H9 (cell line): ENCODE results near the gene LAMC1. TPM values are rescaled to one million over a fixed set of nuclear protein-coding genes. Genes with fewer than 3 reads are reported as not detected.

ENCODE experiments used
- DNase-seq: peaks from one replicate; pipeline ENCODE4 v3.0.0-alpha.2; 2017
- H2AFZ ChIP-seq: one replicate; pipeline ENCODE4 v1.6.1; 2013; ENCODE audit warnings: mild to moderate bottlenecking, low read length, control low read depth, moderate library complexity
- H2AK5ac ChIP-seq: 2 replicates; pipeline ENCODE4 v1.6.1; 2013; ENCODE audit warnings: low read length, control low read depth, mixed read lengths; ENCODE audit not compliant: insufficient read length
- H2BK120ac ChIP-seq: one replicate; pipeline ENCODE4 v1.6.1; 2013; ENCODE audit warnings: low read depth, mild to moderate bottlenecking, low read length, control low read depth, inconsistent platforms; ENCODE audit not compliant: poor library complexity, severe bottlenecking
- H2BK12ac ChIP-seq: 2 replicates; pipeline ENCODE4 v1.6.1; 2013; ENCODE audit warnings: low read length, control low read depth, mixed read lengths, low read depth; ENCODE audit not compliant: insufficient read length
- H2BK15ac ChIP-seq: 2 replicates; pipeline ENCODE4 v1.6.1; 2013; ENCODE audit warnings: low read depth, low read length, control low read depth
- H2BK20ac ChIP-seq: one replicate; pipeline ENCODE4 v1.6.1; 2013; ENCODE audit warnings: low read depth, mild to moderate bottlenecking, low read length, control low read depth, inconsistent platforms; ENCODE audit not compliant: poor library complexity, severe bottlenecking
- H2BK5ac ChIP-seq: 2 replicates; pipeline ENCODE4 v1.6.1; 2013; ENCODE audit warnings: low read length, control low read depth, mixed read lengths; ENCODE audit not compliant: insufficient read length
- H3K14ac ChIP-seq: 2 replicates; pipeline ENCODE4 v1.6.1; 2013; ENCODE audit warnings: low read length, control low read depth; ENCODE audit not compliant: insufficient read depth
- H3K18ac ChIP-seq: 2 replicates; pipeline ENCODE4 v1.6.1; 2013; ENCODE audit warnings: low read depth, mild to moderate bottlenecking, mixed read lengths, low read length, control low read depth; ENCODE audit not compliant: insufficient read length
- H3K23ac ChIP-seq: 2 replicates; pipeline ENCODE4 v1.6.1; 2013; ENCODE audit warnings: low read length, control low read depth, mixed read lengths, low read depth; ENCODE audit not compliant: insufficient read length
- H3K23me2 ChIP-seq: 2 replicates; pipeline ENCODE4 v1.6.1; 2013; ENCODE audit warnings: low read depth, mild to moderate bottlenecking, mixed read lengths, low read length, control low read depth; ENCODE audit not compliant: insufficient read length, poor library complexity, severe bottlenecking
- H3K27ac ChIP-seq: 2 replicates; pipeline ENCODE4 v1.5.1; 2013; ENCODE audit warnings: low read length, control low read depth, mixed read lengths, low read depth; ENCODE audit not compliant: insufficient read length
- H3K27me3 ChIP-seq: 2 replicates; pipeline ENCODE4 v1.6.1; 2013; ENCODE audit warnings: low read length, control low read depth, inconsistent platforms; ENCODE audit not compliant: insufficient read depth
- H3K4ac ChIP-seq: 2 replicates; pipeline ENCODE4 v1.6.1; 2013; ENCODE audit warnings: low read depth, mild to moderate bottlenecking, control low read depth, inconsistent platforms, low read length, moderate library complexity
- H3K4me1 ChIP-seq: 2 replicates; pipeline ENCODE4 v1.6.1; 2013; ENCODE audit warnings: low read length, control low read depth, inconsistent platforms; ENCODE audit not compliant: insufficient read depth
- H3K4me2 ChIP-seq: 2 replicates; pipeline ENCODE4 v1.6.1; 2013; ENCODE audit warnings: low read length, control low read depth, mixed read lengths; ENCODE audit not compliant: insufficient read length, insufficient read depth
- H3K56ac ChIP-seq: 2 replicates; pipeline ENCODE4 v1.6.1; 2013; ENCODE audit warnings: low read depth, mild to moderate bottlenecking, mixed read lengths, low read length, control low read depth; ENCODE audit not compliant: insufficient read length
- H3K79me1 ChIP-seq: 2 replicates; pipeline ENCODE4 v1.6.1; 2013; ENCODE audit warnings: low read depth, mild to moderate bottlenecking, moderate library complexity, low read length, control low read depth, inconsistent platforms; ENCODE audit not compliant: insufficient read depth, poor library complexity, severe bottlenecking
- H3K79me2 ChIP-seq: 2 replicates; pipeline ENCODE4 v1.6.1; 2013; ENCODE audit warnings: low read length, control low read depth, inconsistent platforms; ENCODE audit not compliant: insufficient read depth
- H3K9ac ChIP-seq: 2 replicates; pipeline ENCODE4 v1.6.1; 2013; ENCODE audit warnings: low read length, control low read depth, mixed read lengths; ENCODE audit not compliant: insufficient read length; ENCODE audit errors: extremely low read depth
- H3K9me3 ChIP-seq: one replicate; pipeline ENCODE4 v1.6.1; 2013; ENCODE audit warnings: low read depth, low read length, inconsistent platforms; ENCODE audit not compliant: control insufficient read depth
- H3T11ph ChIP-seq: one replicate; pipeline ENCODE4 v1.6.1; 2013; ENCODE audit warnings: mild to moderate bottlenecking, low read length, control low read depth, inconsistent platforms
- H4K20me1 ChIP-seq: one replicate; pipeline ENCODE4 v1.6.1; 2013; ENCODE audit not compliant: control insufficient read depth, insufficient read length, insufficient read depth
- H4K5ac ChIP-seq: 2 replicates; pipeline ENCODE4 v1.6.1; 2013; ENCODE audit warnings: low read depth, mild to moderate bottlenecking, mixed read lengths, low read length, control low read depth; ENCODE audit not compliant: insufficient read length
- H4K8ac ChIP-seq: replicated peaks from 2 replicates; pipeline ENCODE4 v1.6.1; 2013; ENCODE audit warnings: low read length, control low read depth, mixed read lengths, low read depth; ENCODE audit not compliant: insufficient read length
- H4K91ac ChIP-seq: 2 replicates; pipeline ENCODE4 v1.6.1; 2013; ENCODE audit warnings: low read depth, mild to moderate bottlenecking, moderate library complexity, mixed read lengths, low read length, control low read depth; ENCODE audit not compliant: insufficient read length
- H3K27ac Mint-ChIP-seq, 3 experiments: 2 replicates in 2 of 3; 3 replicates in 1 of 3; pipeline ENCODE4 v1.8.0; 2020 to 2021; ENCODE audit warnings: mixed read lengths in 3 of 3, mild to moderate bottlenecking in 1 of 3, moderate library complexity in 1 of 3
- H3K27me3 Mint-ChIP-seq: 2 replicates; pipeline ENCODE4 v1.8.0; 2021; ENCODE audit warnings: low read depth, mild to moderate bottlenecking, moderate library complexity, mixed read lengths
- H3K36me3 Mint-ChIP-seq, 3 experiments: 2 replicates in 2 of 3; 3 replicates in 1 of 3; pipeline ENCODE4 v1.8.0; 2020 to 2021; ENCODE audit warnings: low read depth in 3 of 3, mixed read lengths in 3 of 3; ENCODE audit not compliant: insufficient read depth in 1 of 3
- H3K4me1 Mint-ChIP-seq, 2 experiments: 2 replicates each; pipeline ENCODE4 v1.8.0; 2020; ENCODE audit warnings: mixed read lengths in 2 of 2
- H3K4me3 Mint-ChIP-seq, 2 experiments: 2 replicates in 1 of 2; 3 replicates in 1 of 2; pipeline ENCODE4 v1.8.0; 2020 to 2021; ENCODE audit warnings: mild to moderate bottlenecking in 2 of 2, mixed read lengths in 2 of 2, moderate library complexity in 1 of 2
- H3K9me3 Mint-ChIP-seq, 2 experiments: 2 replicates in 1 of 2; 3 replicates in 1 of 2; pipeline ENCODE4 v1.8.0; 2020; ENCODE audit warnings: mild to moderate bottlenecking in 2 of 2, mixed read lengths in 2 of 2, moderate library complexity in 1 of 2
- CTCF ChIP-seq: fragments of 200-600 bp; sonication (generic); conservative IDR thresholded peaks from 3 replicates; pipeline ENCODE4 v1.8.0; 2021; ENCODE audit warnings: antibody characterized with exemption, mild to moderate bottlenecking
- WGBS: extraction: QIAGEN DNeasy Blood & Tissue Kit; methylation state at CpG from one replicate; pipeline ENCODE4 v1.1.7; 2013; ENCODE audit warnings: missing lambda C conversion rate, low lambda C conversion rate, mixed read lengths; ENCODE audit not compliant: insufficient read length; ENCODE audit errors: extremely low coverage; 5-methylcytosine and 5-hydroxymethylcytosine counted together
- total RNA-seq: library from RNA; stranded (reverse); gene quantifications from 2 replicates; pipeline ENCODE4 v1.2.1, GENCODE V29; 2021

The LAMC1 gene
- total RNA-seq, 1 experiment from 2014 or later, result 96.2 TPM

GRCh38 chr1:183148599-183148998 lies 125.4 kb downstream of the LAMC1 start:
- H3K79me2 ChIP-seq, result no peaks in the 10 kb centered on the region
- no peaks in the 10 kb centered on the region for H3K23me2 ChIP-seq
- Mint-ChIP-seq H3K4me1 (0 out of 4 replicates have a peak, but pooled peaks cover 0 to 2% of the 10 kb centered on the region in 2 experiments), H3K36me3 (peaks cover 0 to 4% (median 0%) of the 10 kb centered on the region in 3 experiments; a peak in 2 of 7 replicates), H3K4me3 (no peak overlapping the region), H3K27me3 (no peaks in the 10 kb centered on the region; the same call in 1 of the 2 replicates), H3K27ac (peak overlapping the region in 1 of 3 experiments; percentile 40; a peak in 2 of 7 replicates), H3K9me3 (no peaks in the 10 kb centered on the region)
- H3K9me3 ChIP-seq, result no peaks in the 10 kb centered on the region
- WGBS, result no CpG with 5 or more reads among the region's 5 CpGs
- H3K14ac ChIP-seq, result no peak overlapping the region
- no peak overlapping the region for H2BK5ac ChIP-seq
- no peaks in the 10 kb centered on the region for H3K4me1 ChIP-seq
- no peaks in the 10 kb centered on the region for H3K79me1 ChIP-seq
- H2BK20ac ChIP-seq, result no peak overlapping the region
- no peak overlapping the region for H3K9ac ChIP-seq
- H3K4me2 ChIP-seq, result no peak overlapping the region
- no peak overlapping the region for H3K4ac ChIP-seq
- H2BK120ac ChIP-seq, result no peak overlapping the region
- H3K23ac ChIP-seq, result no peak overlapping the region
- H4K91ac ChIP-seq, result no peak overlapping the region
- H3K27me3 ChIP-seq, result no peaks in the 10 kb centered on the region
- H3T11ph ChIP-seq, result no peak overlapping the region
- no peak overlapping the region for H3K56ac ChIP-seq
- H2AK5ac ChIP-seq, result no peak overlapping the region
- H4K5ac ChIP-seq, result no peak overlapping the region
- H2BK15ac ChIP-seq, result no peak overlapping the region
- H4K20me1 ChIP-seq, result no peaks in the 10 kb centered on the region
- H2BK12ac ChIP-seq, result no peak overlapping the region
- no peak for TF ChIP-seq CTCF
- no peak overlapping the region for H2AFZ ChIP-seq
- H3K27ac ChIP-seq, result no peak overlapping the region
- H4K8ac ChIP-seq, result no peak overlapping the region
- H3K18ac ChIP-seq, result no peak overlapping the region
- DNase-seq, result no peak
